Endodermal cell (in vitro differentiated cells): ENCODE data around the gene ASTN2. TPM values are rescaled to one million over a fixed set of nuclear protein-coding genes. Genes with fewer than 3 reads are reported as not detected.

Experiments used
- DNase-seq: peaks from one replicate; pipeline ENCODE4 v3.0.0-alpha.2; 2017
- H3K27ac ChIP-seq: 2 replicates; pipeline ENCODE4 v1.5.1; 2013; ENCODE audit warnings: mild to moderate bottlenecking, low read depth, low read length, moderate library complexity
- H3K27me3 ChIP-seq: 2 replicates; pipeline ENCODE4 v1.6.1; 2013; ENCODE audit warnings: mild to moderate bottlenecking, low read length, moderate library complexity; ENCODE audit not compliant: insufficient read depth, control insufficient read depth, poor library complexity, severe bottlenecking
- H3K36me3 ChIP-seq: 2 replicates; pipeline ENCODE4 v1.7.0; 2013; ENCODE audit warnings: mild to moderate bottlenecking, low read length, moderate library complexity; ENCODE audit not compliant: control insufficient read depth, insufficient read depth
- H3K4me1 ChIP-seq: one replicate; pipeline ENCODE4 v1.7.0; 2013; ENCODE audit warnings: low read length; ENCODE audit not compliant: control insufficient read depth, insufficient read depth
- H3K4me3 ChIP-seq: 2 replicates; pipeline ENCODE4 v1.5.1; 2013; ENCODE audit warnings: mild to moderate bottlenecking, low read length, moderate library complexity
- H3K9ac ChIP-seq: 2 replicates; pipeline ENCODE4 v1.6.1; 2013; ENCODE audit warnings: mild to moderate bottlenecking, low read length, moderate library complexity; ENCODE audit not compliant: poor library complexity, severe bottlenecking; ENCODE audit errors: extremely low read depth
- H3K9me3 ChIP-seq: 2 replicates; pipeline ENCODE4 v1.6.1; 2013; ENCODE audit warnings: mild to moderate bottlenecking, low read length, moderate library complexity; ENCODE audit not compliant: control insufficient read depth
- H3K27ac Mint-ChIP-seq: 2 replicates; pipeline ENCODE4 v1.8.0; 2020; ENCODE audit warnings: mixed read lengths
- H3K27me3 Mint-ChIP-seq: 2 replicates; pipeline ENCODE4 v1.8.0; 2021; ENCODE audit warnings: mild to moderate bottlenecking, mixed read lengths; ENCODE audit not compliant: insufficient read depth
- H3K36me3 Mint-ChIP-seq: 2 replicates; pipeline ENCODE4 v1.8.0; 2020; ENCODE audit warnings: low read depth, mixed read lengths
- H3K4me1 Mint-ChIP-seq: 2 replicates; pipeline ENCODE4 v1.8.0; 2020; ENCODE audit warnings: mixed read lengths
- H3K4me3 Mint-ChIP-seq: 2 replicates; pipeline ENCODE4 v1.8.0; 2020; ENCODE audit warnings: mild to moderate bottlenecking, moderate library complexity, mixed read lengths
- H3K9me3 Mint-ChIP-seq: 2 replicates; pipeline ENCODE4 v1.8.0; 2020; ENCODE audit warnings: mild to moderate bottlenecking, mixed read lengths
- WGBS, 2 experiments: methylation state at CpG; one replicate each; pipeline versions ENCODE4 v1.1.5 to v1.1.7; 2013; ENCODE audit warnings: missing lambda C conversion rate in 2 of 2, mixed read lengths in 1 of 2; ENCODE audit not compliant: insufficient coverage in 1 of 2, insufficient read length in 1 of 2; 5-methylcytosine and 5-hydroxymethylcytosine counted together
- total RNA-seq, 2 donors: library from RNA; stranded (reverse); fragmentation: NEBNext Ultra II Directional in 1 of 2; extraction: Animal tissue kit (Norgen Biotek cat#: 25700) in 1 of 2; gene quantifications; 2 replicates in 1 of 2; 3 replicates in 1 of 2; pipeline ENCODE4 v1.2.1, GENCODE V29; 2021
- TF ChIP-seq, protein P1 (sequence below): fragments of 200-600 bp; sonication (generic); conservative IDR thresholded peaks from 2 replicates; pipeline ENCODE4 v1.5.0; 2021; ENCODE audit warnings: antibody characterized with exemption, mild to moderate bottlenecking

ASTN2 gene
- total RNA-seq, 2 donors from 2014 or later: 8.9 to 10.4 TPM

DNA sequence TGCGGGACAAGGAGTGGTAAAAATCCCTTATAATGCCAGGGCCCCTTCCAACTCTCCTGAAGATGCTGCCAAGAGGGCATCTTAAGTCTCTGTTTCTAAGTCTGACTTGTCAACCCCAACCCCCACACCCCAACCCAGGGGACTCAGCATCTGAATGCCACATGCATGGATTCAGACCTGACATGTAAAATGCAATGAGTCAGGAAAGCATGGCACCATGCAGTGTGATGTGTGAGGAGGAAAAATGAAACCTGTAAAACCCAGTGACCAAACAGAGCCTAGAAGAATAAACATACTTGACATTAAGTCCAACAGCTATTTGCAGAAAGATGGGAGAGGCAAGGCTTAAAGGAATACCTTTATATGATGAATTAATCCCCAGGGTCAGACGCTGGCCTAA is 112.4 kb downstream of the ASTN2 start:
- Mint-ChIP-seq H3K27me3 (peaks cover 9% of the 10 kb centered on the region), H3K36me3 (no peaks in the 10 kb centered on the region), H3K4me3 (no peak overlapping the region), H3K9me3 (no peaks in the 10 kb centered on the region), H3K4me1 (no peaks in the 10 kb centered on the region), H3K27ac (no peak overlapping the region)
- Histone ChIP-seq H3K9me3 (no peaks in the 10 kb centered on the region), H3K27me3 (peaks cover 11% of the 10 kb centered on the region), H3K4me3 (no peak overlapping the region), H3K9ac (no peak overlapping the region), H3K36me3 (no peaks in the 10 kb centered on the region), H3K27ac (no peak overlapping the region), H3K4me1 (no peaks in the 10 kb centered on the region)
- WGBS, 2 experiments: 90 to 100% methylated on average over 1 to 2 of the region's 2 CpGs
- no peak for DNase-seq
- TF ChIP-seq, protein P1, sequence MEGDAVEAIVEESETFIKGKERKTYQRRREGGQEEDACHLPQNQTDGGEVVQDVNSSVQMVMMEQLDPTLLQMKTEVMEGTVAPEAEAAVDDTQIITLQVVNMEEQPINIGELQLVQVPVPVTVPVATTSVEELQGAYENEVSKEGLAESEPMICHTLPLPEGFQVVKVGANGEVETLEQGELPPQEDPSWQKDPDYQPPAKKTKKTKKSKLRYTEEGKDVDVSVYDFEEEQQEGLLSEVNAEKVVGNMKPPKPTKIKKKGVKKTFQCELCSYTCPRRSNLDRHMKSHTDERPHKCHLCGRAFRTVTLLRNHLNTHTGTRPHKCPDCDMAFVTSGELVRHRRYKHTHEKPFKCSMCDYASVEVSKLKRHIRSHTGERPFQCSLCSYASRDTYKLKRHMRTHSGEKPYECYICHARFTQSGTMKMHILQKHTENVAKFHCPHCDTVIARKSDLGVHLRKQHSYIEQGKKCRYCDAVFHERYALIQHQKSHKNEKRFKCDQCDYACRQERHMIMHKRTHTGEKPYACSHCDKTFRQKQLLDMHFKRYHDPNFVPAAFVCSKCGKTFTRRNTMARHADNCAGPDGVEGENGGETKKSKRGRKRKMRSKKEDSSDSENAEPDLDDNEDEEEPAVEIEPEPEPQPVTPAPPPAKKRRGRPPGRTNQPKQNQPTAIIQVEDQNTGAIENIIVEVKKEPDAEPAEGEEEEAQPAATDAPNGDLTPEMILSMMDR: no peak

DNA sequence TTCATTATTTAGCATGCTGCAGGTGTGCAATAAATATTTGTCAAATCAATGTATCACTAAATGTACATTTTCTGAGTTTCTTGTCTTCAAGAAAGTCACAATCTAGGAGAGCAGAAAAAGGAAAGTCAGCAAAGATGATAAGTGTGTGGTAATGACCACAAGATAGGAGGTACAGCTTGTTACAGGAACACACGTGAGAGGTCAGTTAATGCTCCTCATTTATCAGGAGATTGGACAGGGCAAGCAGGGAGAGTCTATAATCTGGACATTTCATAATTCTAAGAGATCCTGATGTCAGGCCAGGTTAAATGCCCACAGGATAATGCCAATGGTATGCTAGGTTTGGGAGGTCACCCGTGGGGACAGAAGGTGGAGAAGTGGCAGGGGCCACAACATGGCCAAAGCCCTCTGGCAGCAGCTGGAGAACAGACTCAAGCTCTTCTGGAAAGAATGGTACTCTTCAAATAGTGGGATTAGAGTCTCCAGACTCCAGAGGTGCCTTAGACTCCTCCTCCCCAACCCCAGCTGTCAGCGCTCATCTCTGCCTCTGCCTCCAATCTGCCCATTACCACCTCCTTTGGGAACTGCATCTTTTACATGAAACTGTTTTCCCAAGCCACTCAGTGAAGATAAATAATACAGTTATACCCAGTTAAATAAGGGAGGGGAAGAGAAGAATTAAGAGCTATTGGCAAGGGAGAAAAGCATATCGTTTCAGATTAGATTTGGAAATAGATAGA is 114.3 kb downstream of the ASTN2 start:
- H3K9ac ChIP-seq: no peak overlapping the region
- Mint-ChIP-seq H3K9me3 (no peaks in the 10 kb centered on the region), H3K27me3 (peaks cover 6% of the 10 kb centered on the region), H3K36me3 (no peaks in the 10 kb centered on the region), H3K27ac (no peak overlapping the region), H3K4me1 (no peaks in the 10 kb centered on the region), H3K4me3 (no peak overlapping the region)
- H3K4me3 ChIP-seq: no peak overlapping the region
- no peak overlapping the region for H3K27ac ChIP-seq
- H3K36me3 ChIP-seq: no peaks in the 10 kb centered on the region
- no peaks in the 10 kb centered on the region for H3K4me1 ChIP-seq
- 92 to 95% methylated on average over 2 to 4 of the region's 4 CpGs for WGBS, 2 experiments
- DNase-seq: no peak
- TF ChIP-seq, protein P1: no peak
- H3K9me3 ChIP-seq: no peaks in the 10 kb centered on the region
- peaks cover 6% of the 10 kb centered on the region for H3K27me3 ChIP-seq

DNA sequence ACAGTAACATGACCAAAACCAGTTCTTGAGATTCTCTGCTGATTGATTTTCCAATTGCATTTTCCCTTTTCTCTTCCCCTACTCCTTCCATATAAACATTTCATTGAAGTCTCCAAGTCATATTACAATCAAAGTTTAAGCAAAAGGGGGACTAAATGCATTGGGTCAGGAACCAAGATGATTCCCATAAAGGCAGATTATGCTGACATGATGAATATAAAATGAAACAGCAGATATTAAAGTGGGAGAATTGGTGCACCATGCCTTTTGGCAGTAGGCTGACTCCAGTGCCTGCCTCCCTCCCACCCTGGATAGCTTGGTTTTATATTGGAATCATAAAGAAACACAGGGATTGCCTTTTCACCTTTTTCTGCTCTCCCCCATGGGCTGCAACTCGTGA is 118.4 kb downstream of the ASTN2 start:
- H3K9me3 ChIP-seq: no peaks in the 10 kb centered on the region
- no peaks in the 10 kb centered on the region for H3K9me3 Mint-ChIP-seq
- WGBS, 2 experiments: 83 to 86% methylated on average over 1 of the region's 1 CpG
- no peaks in the 10 kb centered on the region for H3K36me3 Mint-ChIP-seq
- no peaks in the 10 kb centered on the region for H3K27me3 ChIP-seq
- H3K27ac ChIP-seq: no peak overlapping the region
- no peak overlapping the region for H3K4me3 Mint-ChIP-seq
- H3K27ac Mint-ChIP-seq: no peak overlapping the region
- H3K9ac ChIP-seq: no peak overlapping the region
- no peaks in the 10 kb centered on the region for H3K4me1 ChIP-seq
- H3K36me3 ChIP-seq: no peaks in the 10 kb centered on the region
- TF ChIP-seq, protein P1: no peak
- H3K4me3 ChIP-seq: no peak overlapping the region
- peaks cover 2% of the 10 kb centered on the region for H3K27me3 Mint-ChIP-seq
- DNase-seq: no peak
- H3K4me1 Mint-ChIP-seq: no peaks in the 10 kb centered on the region
